CD4-positive, alpha-beta T cell treated with Interleukin-10 for 1 hour (primary cell): ENCODE measurements around the gene DLG3.

Experiments
- DNase-seq: peaks from one replicate; pipeline ENCODE4 v3.0.0-alpha.2; 2020

The DLG3 gene

GRCh38 chrX:70437921-70438665 is 6.5 kb upstream of the DLG3 start:
- DNase-seq: no peak

- DNase-seq: no peak
Measured at GRCh38 chrX:70439016-70439415, 5.6 kb upstream of the DLG3 start.

- no peak for DNase-seq
Measured at GRCh38 chrX:70442224-70442623, 2.4 kb upstream of the DLG3 start.

- DNase-seq: no peak
Measured at GRCh38 chrX:70444946-70445656, 466 bp downstream of the DLG3 start.

GRCh38 chrX:70445951-70446350 is 1.3 kb downstream of the DLG3 start:
- no peak for DNase-seq

- DNase-seq: no peak
Measured at GRCh38 chrX:70446380-70447350, 2.0 kb downstream of the DLG3 start.

- DNase-seq: no peak
Measured at GRCh38 chrX:70449457-70449966, 4.9 kb downstream of the DLG3 start.

GRCh38 chrX:70452143-70452733 is 7.6 kb downstream of the DLG3 start:
- peak; percentile 65 for DNase-seq

- DNase-seq: no peak
Measured at GRCh38 chrX:70453024-70453618, 8.5 kb downstream of the DLG3 start.

GRCh38 chrX:70454441-70455365 is 10.1 kb downstream of the DLG3 start:
- DNase-seq: peak; percentile 84

- DNase-seq: no peak
Measured at GRCh38 chrX:70455366-70456202, 10.9 kb downstream of the DLG3 start.

GRCh38 chrX:70456256-70456655 is 11.6 kb downstream of the DLG3 start:
- DNase-seq: no peak

GRCh38 chrX:70461026-70461425 is 16.4 kb downstream of the DLG3 start:
- no peak for DNase-seq

GRCh38 chrX:70464051-70464450 is 19.4 kb downstream of the DLG3 start:
- no peak for DNase-seq

GRCh38 chrX:70466968-70467367 is 22.3 kb downstream of the DLG3 start:
- DNase-seq: no peak

- no peak for DNase-seq
Measured at GRCh38 chrX:70468709-70469108, 24.1 kb downstream of the DLG3 start.

GRCh38 chrX:70470850-70471289 is 26.2 kb downstream of the DLG3 start:
- DNase-seq: peak; percentile 16

GRCh38 chrX:70476166-70476933 is 31.7 kb downstream of the DLG3 start:
- no peak for DNase-seq
